Neural cell (in vitro differentiated cells): Measurements from ENCODE around the gene FAM124A.

ENCODE experiments used
- CTCF ChIP-seq: fragments of 450-650 bp; IDR thresholded peaks from 2 replicates; pipeline ENCODE4 v1.5.1; 2014; ENCODE audit warnings: antibody characterized with exemption, mild to moderate bottlenecking, moderate library complexity; ENCODE audit not compliant: poor library complexity, severe bottlenecking
- POLR2AphosphoS5 ChIP-seq: IDR thresholded peaks from 2 replicates; pipeline ENCODE4 v1.6.1; 2012
- REST ChIP-seq: IDR thresholded peaks from 2 replicates; pipeline ENCODE4 v1.6.1; 2012; ENCODE audit warnings: borderline replicate concordance
- SMC3 ChIP-seq: fragments of 450-650 bp; conservative IDR thresholded peaks from 2 replicates; pipeline ENCODE4 v1.6.1; 2014; ENCODE audit warnings: antibody characterized with exemption, mild to moderate bottlenecking, moderate library complexity; ENCODE audit not compliant: poor library complexity

DNA sequence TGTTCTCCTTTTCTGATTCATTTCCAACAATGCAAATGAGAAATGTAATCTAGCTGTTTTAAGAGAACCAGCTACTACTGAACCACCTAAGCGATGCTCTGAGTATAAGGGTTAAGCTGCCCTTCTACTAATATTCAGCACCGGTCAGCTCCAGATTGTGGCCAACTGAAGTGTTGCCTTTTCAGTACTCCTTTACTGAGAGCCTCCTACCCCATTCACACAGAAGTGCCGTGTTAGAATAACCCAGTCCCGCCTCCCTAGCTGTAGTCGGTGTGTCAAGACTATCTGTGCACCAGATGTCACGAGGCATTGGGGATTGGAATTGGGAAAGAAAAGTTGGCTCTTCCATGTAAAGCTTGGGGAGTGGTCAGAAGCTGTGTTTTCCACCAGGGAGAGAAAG lies 45.4 kb downstream of the FAM124A start:
- TF ChIP-seq SMC3 (no peak), CTCF (no peak), POLR2AphosphoS5 (no peak), REST (no peak)
